Measurements from ENCODE around the gene AGAP1.

DNA sequence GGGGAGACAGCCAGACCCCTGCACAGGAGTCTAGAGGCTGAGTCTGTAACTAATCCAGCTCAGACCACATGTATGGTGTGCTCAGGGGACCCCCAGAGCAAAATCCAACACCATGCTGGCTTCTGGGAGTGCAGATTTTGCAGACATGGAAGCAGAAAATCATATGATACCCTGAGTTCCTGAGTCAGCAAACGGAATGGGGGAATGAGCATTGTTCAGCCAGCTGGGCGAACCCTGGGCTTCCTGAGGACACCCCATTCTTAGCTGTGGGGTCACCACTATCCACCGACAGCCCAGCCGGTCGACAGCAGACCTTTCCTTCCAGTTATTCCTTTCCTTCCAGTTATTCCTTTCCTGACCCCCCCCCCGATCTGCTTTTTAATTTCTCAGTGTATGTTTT lies 351.4 kb downstream of the AGAP1 start:
- TF ChIP-seq POLR2A (IDR thresholded peaks at IDR 0.05; ENCODE audit: low read depth, low read length) (no peak), TAF1 (IDR thresholded peaks at IDR 0.05; ENCODE audit: low read depth, low read length) (no peak), SPI1 (IDR thresholded peaks at IDR 0.05; ENCODE audit: low read depth, low read length) (no peak), POLR2AphosphoS5 (IDR thresholded peaks at IDR 0.05; ENCODE audit: low read depth, low read length) (no peak), PAX5 (IDR thresholded peaks at IDR 0.05; ENCODE audit: insufficient read depth, low read length, severe bottlenecking) (no peak), POU2F2 (IDR thresholded peaks at IDR 0.05; ENCODE audit: low read depth, low read length) (no peak)
